Small intestine (tissue), 7 donors: Measurements from ENCODE around the gene SPTSSA. TPM values are rescaled to one million over a fixed set of nuclear protein-coding genes. Genes with fewer than 3 reads are reported as not detected.
"Not testable (repeated sequence)": the region's sequence is repeated elsewhere in the genome, so short reads cannot be mapped to it uniquely, and the experiment has no call there.

Experiments
- DNase-seq, 2 donors: peaks; one replicate each; pipeline versions ENCODE4 v3.0.0 to v3.0.0-alpha.2; 2013
- FAIRE-seq: peaks from 2 replicates; lab custom pipeline; 2012; peaks lifted over from hg19 to GRCh38; lab: Jason Lieb, UNC
- H3K27ac ChIP-seq, 3 donors: one replicate each; pipeline ENCODE4 v1.5.1; 2013; ENCODE audit warnings: low read length in 2 of 3, mild to moderate bottlenecking in 2 of 3, control low read depth in 1 of 3, inconsistent platforms in 1 of 3, low read depth in 1 of 3, moderate library complexity in 1 of 3
- H3K27me3 ChIP-seq, 3 donors: one replicate each; pipeline ENCODE4 v1.6.1; 2013; ENCODE audit warnings: low read length in 3 of 3, inconsistent platforms in 1 of 3; ENCODE audit not compliant: control insufficient read depth in 3 of 3, insufficient read depth in 3 of 3
- H3K36me3 ChIP-seq, 3 donors: one replicate each; pipeline ENCODE4 v1.6.1; 2013; ENCODE audit warnings: low read length in 3 of 3, inconsistent platforms in 1 of 3, low read depth in 1 of 3, mild to moderate bottlenecking in 1 of 3, moderate library complexity in 1 of 3; ENCODE audit not compliant: control insufficient read depth in 3 of 3, insufficient read depth in 2 of 3
- H3K4me1 ChIP-seq, 3 donors: one replicate each; pipeline ENCODE4 v1.6.1; 2013; ENCODE audit warnings: low read length in 2 of 3, inconsistent platforms in 1 of 3, low read depth in 1 of 3, mild to moderate bottlenecking in 1 of 3, moderate library complexity in 1 of 3; ENCODE audit not compliant: control insufficient read depth in 3 of 3, insufficient read depth in 2 of 3
- H3K4me3 ChIP-seq, 3 donors: one replicate each; pipeline ENCODE4 v1.5.1; 2013; ENCODE audit warnings: low read length in 3 of 3, control low read depth in 1 of 3, inconsistent platforms in 1 of 3, low read depth in 1 of 3, mild to moderate bottlenecking in 1 of 3, moderate library complexity in 1 of 3
- H3K9me3 ChIP-seq, 2 donors: one replicate each; pipeline ENCODE4 v1.6.1; 2013; ENCODE audit warnings: low read depth in 1 of 2, low read length in 1 of 2; ENCODE audit not compliant: control insufficient read depth in 2 of 2, insufficient read depth in 1 of 2
- whole genome bisulfite sequencing, 3 donors: extraction: QIAGEN DNeasy Blood & Tissue Kit; methylation state at CpG; one replicate each; pipeline ENCODE4 v1.1.7; 2013; 5-methylcytosine and 5-hydroxymethylcytosine counted together
- polyA plus RNA-seq, 4 donors: library from polyadenylated mRNA; stranded (reverse) in 3 of 4; unstranded in 1 of 4; fragments of 200-250 nt in 3 of 4; fragments of 120-200 nt in 1 of 4; gene quantifications; one replicate each; pipeline versions ENCODE4 v1.2.1 to v1.2.3, GENCODE V29; 2013
- donor health status: healthy with polysubstance abuse.
- donor health status: control.
- donor health status: control.
- donor health status: Bipolar disorder and iron deficiency.
- donor health status: healthy.

SPTSSA gene
- polyA plus RNA-seq, 4 donors, result 30.5 to 40.8 (median 36.7) TPM

GRCh38 chr14:34433957-34434356 is 28.1 kb downstream of the SPTSSA start:
- FAIRE-seq (no peak), DNase-seq (no peak)
- Histone ChIP-seq H3K4me3 (no peak overlapping the region), H3K36me3 (peaks cover 0 to 3% (median 0%) of the 10 kb centered on the region in 3 donors), H3K9me3 (no peaks in the 10 kb centered on the region), H3K27ac (no peak overlapping the region), H3K27me3 (no peaks in the 10 kb centered on the region), H3K4me1 (peaks cover 0 to 10% (median 9%) of the 10 kb centered on the region in 3 donors)
- WGBS, 3 donors, result 94 to 99% (median 99%) methylated on average over 2 of the region's 2 CpGs

GRCh38 chr14:34428102-34428466 is 34.0 kb downstream of the SPTSSA start:
- WGBS, 3 donors, result 81 to 86% (median 86%) methylated on average over 5 of the region's 5 CpGs
- not testable (repeated sequence) for DNase-seq, H3K4me3 ChIP-seq, H3K27me3 ChIP-seq, H3K9me3 ChIP-seq, FAIRE-seq, H3K27ac ChIP-seq, H3K4me1 ChIP-seq, H3K36me3 ChIP-seq

GRCh38 chr14:34426313-34427295 is 35.4 kb downstream of the SPTSSA start:
- peaks cover 0 to 6% (median 0%) of the 10 kb centered on the region in 3 donors for H3K4me1 ChIP-seq
- peak in 1 of 2 donors; percentile 41 for DNase-seq
- peaks cover 0 to 11% of the 10 kb centered on the region in 2 donors for H3K9me3 ChIP-seq
- no peaks in the 10 kb centered on the region for H3K36me3 ChIP-seq
- H3K27ac ChIP-seq, result no peak overlapping the region
- FAIRE-seq, result no peak
- H3K27me3 ChIP-seq, result no peaks in the 10 kb centered on the region
- WGBS, 3 donors, result 80 to 89% (median 84%) methylated on average over 11 of the region's 11 CpGs
- no peak overlapping the region for H3K4me3 ChIP-seq

- no peak overlapping the region for H3K4me3 ChIP-seq
- H3K36me3 ChIP-seq, result no peaks in the 10 kb centered on the region
- no peak overlapping the region for H3K27ac ChIP-seq
Measured at GRCh38 chr14:34425095-34425851, 36.8 kb downstream of the SPTSSA start.

GRCh38 chr14:34424488-34424887 is 37.6 kb downstream of the SPTSSA start:
- Histone ChIP-seq H3K9me3 (peaks cover 1 to 20% of the 10 kb centered on the region in 2 donors), H3K36me3 (no peaks in the 10 kb centered on the region), H3K27ac (no peak overlapping the region), H3K4me1 (peaks cover 0 to 6% (median 0%) of the 10 kb centered on the region in 3 donors), H3K27me3 (no peaks in the 10 kb centered on the region), H3K4me3 (no peak overlapping the region)
- WGBS, 3 donors, result 88 to 94% (median 91%) methylated on average over 2 of the region's 2 CpGs
- DNase-seq (no peak), FAIRE-seq (no peak)

More at GRCh38 chr14:34425095-34425851, 36.8 kb downstream of the SPTSSA start:
- H3K9me3 ChIP-seq, result peaks cover 1 to 20% of the 10 kb centered on the region in 2 donors
- DNase-seq, result peak; percentile 4 to 40
- no peak for FAIRE-seq
- no peaks in the 10 kb centered on the region for H3K27me3 ChIP-seq
- 66 to 73% (median 71%) methylated on average over 5 of the region's 5 CpGs for whole genome bisulfite sequencing, 3 donors
- H3K4me1 ChIP-seq, result peaks cover 0 to 6% (median 0%) of the 10 kb centered on the region in 3 donors

- FAIRE-seq (no peak), DNase-seq (no peak)
- H3K4me3 ChIP-seq, result no peak overlapping the region
- peaks cover 0 to 6% (median 0%) of the 10 kb centered on the region in 3 donors for H3K4me1 ChIP-seq
- H3K9me3 ChIP-seq, result peaks cover 1 to 20% of the 10 kb centered on the region in 2 donors
- H3K27me3 ChIP-seq, result no peaks in the 10 kb centered on the region
- WGBS, 3 donors, result 63 to 77% (median 66%) methylated on average over 2 of the region's 2 CpGs
- no peaks in the 10 kb centered on the region for H3K36me3 ChIP-seq
- no peak overlapping the region for H3K27ac ChIP-seq
Measured at GRCh38 chr14:34423445-34423844, 38.6 kb downstream of the SPTSSA start.

GRCh38 chr14:34420547-34421150 is 41.4 kb downstream of the SPTSSA start:
- H3K27me3 ChIP-seq, result no peaks in the 10 kb centered on the region
- DNase-seq (no peak), FAIRE-seq (no peak)
- H3K27ac ChIP-seq, result no peak overlapping the region
- no peaks in the 10 kb centered on the region for H3K36me3 ChIP-seq
- WGBS, 3 donors, result 82 to 87% (median 85%) methylated on average over 6 of the region's 6 CpGs
- H3K4me1 ChIP-seq, result no peaks in the 10 kb centered on the region
- no peak overlapping the region for H3K4me3 ChIP-seq
- H3K9me3 ChIP-seq, result peaks cover 1 to 11% of the 10 kb centered on the region in 2 donors

- DNase-seq (no peak), FAIRE-seq (no peak)
- H3K36me3 ChIP-seq, result no peaks in the 10 kb centered on the region
- no peak overlapping the region for H3K4me3 ChIP-seq
- H3K4me1 ChIP-seq, result no peaks in the 10 kb centered on the region
- no peaks in the 10 kb centered on the region for H3K27me3 ChIP-seq
- H3K27ac ChIP-seq, result no peak overlapping the region
- peaks cover 0 to 24% of the 10 kb centered on the region in 2 donors for H3K9me3 ChIP-seq
- WGBS, 3 donors, result 94 to 98% (median 97%) methylated on average over 2 of the region's 2 CpGs
Measured at GRCh38 chr14:34409721-34410120, 52.3 kb downstream of the SPTSSA start.
